ENCODE measurements around the gene OCIAD2.
"Not testable (repeated sequence)": the region's sequence is repeated elsewhere in the genome, so short reads cannot be mapped to it uniquely, and the experiment has no call there.

OCIAD2 gene

DNA sequence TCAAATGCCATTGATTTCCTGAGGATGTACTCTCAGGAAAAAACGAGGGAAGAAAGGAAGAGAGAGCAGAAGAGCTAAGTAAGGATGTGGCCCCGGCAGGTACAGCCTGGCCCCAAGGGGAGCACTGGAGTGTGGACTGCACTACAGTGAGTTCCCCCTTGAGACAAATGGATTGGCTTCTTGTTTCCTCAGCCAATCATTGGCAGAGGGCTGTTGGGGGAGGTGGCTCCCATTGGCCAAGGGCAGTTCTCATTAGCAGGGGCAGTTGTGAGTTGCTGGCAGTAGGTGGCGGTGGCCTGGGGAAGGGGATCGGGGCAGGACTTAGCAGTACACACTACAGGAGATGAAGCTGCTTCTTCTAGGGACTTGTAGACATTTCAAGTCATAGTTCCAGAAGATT is 24.1 kb upstream of the OCIAD2 start:
- Histone ChIP-seq H3K36me3 (ENCODE audit: control insufficient read depth in 2 of 2, insufficient read depth in 1 of 2, low read length in 2 of 2) (no peaks in the 10 kb centered on the region), H3K4me3 (ENCODE audit: low read depth, low read length) (no peak overlapping the region), H3K9me3 (ENCODE audit: control insufficient read depth, insufficient read depth, low read depth, low read length) (no peaks in the 10 kb centered on the region), H3K4me1 (ENCODE audit: control insufficient read depth, insufficient read depth, low read length) (no peaks in the 10 kb centered on the region), H3K27ac (ENCODE audit: extremely low read depth, low read depth, low read length) (no peak overlapping the region)
- no peak for TF ChIP-seq ZNF707 (tag by site-specific recombination; IDR thresholded peaks at IDR 0.05)
- TF ChIP-seq ZNF274 (IDR thresholded peaks at IDR 0.05; ENCODE audit: low read length) = no peak
- TF ChIP-seq ZNF274 (tag by site-specific recombination; IDR thresholded peaks at IDR 0.05; ENCODE audit: borderline replicate concordance) = no peak
- no peak for TF ChIP-seq ZNF560 (tag by site-specific recombination; IDR thresholded peaks at IDR 0.05; ENCODE audit: borderline replicate concordance)
- TF ChIP-seq ZNF785 (tag by site-specific recombination; IDR thresholded peaks at IDR 0.05) = no peak
- TF ChIP-seq ZNF184 (tag by site-specific recombination; IDR thresholded peaks at IDR 0.05) = no peak
- TF ChIP-seq ZFHX2 (tag by site-specific recombination; conservative IDR thresholded peaks at IDR 0.05) = no peak
- no peak for TF ChIP-seq ZNF670 (tag by site-specific recombination; IDR thresholded peaks at IDR 0.05; ENCODE audit: low read depth)
- TF ChIP-seq ZNF664 (tag by site-specific recombination; IDR thresholded peaks at IDR 0.05) = no peak
- TF ChIP-seq, protein P1, sequence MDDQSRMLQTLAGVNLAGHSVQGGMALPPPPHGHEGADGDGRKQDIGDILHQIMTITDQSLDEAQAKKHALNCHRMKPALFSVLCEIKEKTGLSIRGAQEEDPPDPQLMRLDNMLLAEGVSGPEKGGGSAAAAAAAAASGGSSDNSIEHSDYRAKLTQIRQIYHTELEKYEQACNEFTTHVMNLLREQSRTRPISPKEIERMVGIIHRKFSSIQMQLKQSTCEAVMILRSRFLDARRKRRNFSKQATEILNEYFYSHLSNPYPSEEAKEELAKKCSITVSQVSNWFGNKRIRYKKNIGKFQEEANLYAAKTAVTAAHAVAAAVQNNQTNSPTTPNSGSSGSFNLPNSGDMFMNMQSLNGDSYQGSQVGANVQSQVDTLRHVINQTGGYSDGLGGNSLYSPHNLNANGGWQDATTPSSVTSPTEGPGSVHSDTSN (CRISPR knock-in tag; IDR thresholded peaks at IDR 0.05) = no peak
- no peak for TF ChIP-seq SCRT1 (tag by site-specific recombination; IDR thresholded peaks at IDR 0.05; ENCODE audit: borderline replicate concordance)
- no peak for TF ChIP-seq ZNF174 (tag by site-specific recombination; IDR thresholded peaks at IDR 0.05)
- TF ChIP-seq ZNF24 (tag by site-specific recombination; IDR thresholded peaks at IDR 0.05) = no peak
- TF ChIP-seq MZF1 (tag by site-specific recombination; IDR thresholded peaks at IDR 0.05; ENCODE audit: borderline replicate concordance) = no peak
- no peak for TF ChIP-seq ZNF701 (tag by site-specific recombination; IDR thresholded peaks at IDR 0.05)
- TF ChIP-seq ZNF155 (tag by site-specific recombination; IDR thresholded peaks at IDR 0.05) = no peak
- no peak for TF ChIP-seq ZNF596 (tag by site-specific recombination; IDR thresholded peaks at IDR 0.05)
- no peak for TF ChIP-seq ZBTB21 (tag by site-specific recombination; IDR thresholded peaks at IDR 0.05)
- TF ChIP-seq ZNF214 (tag by site-specific recombination; IDR thresholded peaks at IDR 0.05; ENCODE audit: borderline replicate concordance) = no peak
- CTCF ChIA-PET = interaction anchor here (4.9 kb wide), 1 partner anchor 13 kb away, joined by 25 read pairs; no protein-coding TSS in a partner anchor
- POLR2A ChIA-PET = no interaction called here

DNA sequence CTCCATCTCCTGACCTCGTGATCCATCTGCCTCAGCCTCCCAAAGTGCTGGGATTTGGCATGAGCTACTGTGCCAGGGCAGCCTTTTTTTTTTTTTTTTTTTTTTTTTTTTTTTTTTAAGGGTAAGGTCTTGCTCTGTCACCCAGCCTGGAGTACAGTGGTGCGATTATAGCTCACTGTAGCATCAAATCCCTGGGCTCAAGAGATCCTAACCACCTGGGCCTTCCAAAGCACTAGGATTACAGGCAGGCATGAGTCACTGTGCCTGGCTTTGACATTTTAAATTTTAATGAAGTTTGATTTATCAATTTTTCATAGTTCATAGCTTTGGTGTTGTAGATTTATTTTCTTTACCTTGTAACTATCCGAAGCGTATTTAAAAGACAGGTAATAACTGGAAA is 17.8 kb upstream of the OCIAD2 start:
- CTCF ChIA-PET = interaction anchor here (0.6 to 0.9 kb wide), 2 partner anchors 332 to 342 kb away, joined by 3 read pairs; no protein-coding TSS in a partner anchor
- Histone ChIP-seq H3K27ac (ENCODE audit: extremely low read depth, low read depth, low read length) (no peak overlapping the region), H3K4me1 (ENCODE audit: control insufficient read depth, insufficient read depth, low read length) (no peaks in the 10 kb centered on the region), H3K4me3 (ENCODE audit: low read depth, low read length) (no peak overlapping the region), H3K9me3 (ENCODE audit: control insufficient read depth, insufficient read depth, low read depth, low read length) (no peaks in the 10 kb centered on the region), H3K36me3 (ENCODE audit: control insufficient read depth in 2 of 2, insufficient read depth in 1 of 2, low read length in 2 of 2) (no peaks in the 10 kb centered on the region)
- POLR2A ChIA-PET = interaction anchor here (0.6 kb wide), 1 partner anchor 289 kb away, joined by 3 read pairs; no protein-coding TSS in a partner anchor
- TF ChIP-seq IKZF3 (tag by site-specific recombination; IDR thresholded peaks at IDR 0.05) = no peak
- TF ChIP-seq ZNF214 (tag by site-specific recombination; IDR thresholded peaks at IDR 0.05; ENCODE audit: borderline replicate concordance) = no peak
- TF ChIP-seq, protein P2, sequence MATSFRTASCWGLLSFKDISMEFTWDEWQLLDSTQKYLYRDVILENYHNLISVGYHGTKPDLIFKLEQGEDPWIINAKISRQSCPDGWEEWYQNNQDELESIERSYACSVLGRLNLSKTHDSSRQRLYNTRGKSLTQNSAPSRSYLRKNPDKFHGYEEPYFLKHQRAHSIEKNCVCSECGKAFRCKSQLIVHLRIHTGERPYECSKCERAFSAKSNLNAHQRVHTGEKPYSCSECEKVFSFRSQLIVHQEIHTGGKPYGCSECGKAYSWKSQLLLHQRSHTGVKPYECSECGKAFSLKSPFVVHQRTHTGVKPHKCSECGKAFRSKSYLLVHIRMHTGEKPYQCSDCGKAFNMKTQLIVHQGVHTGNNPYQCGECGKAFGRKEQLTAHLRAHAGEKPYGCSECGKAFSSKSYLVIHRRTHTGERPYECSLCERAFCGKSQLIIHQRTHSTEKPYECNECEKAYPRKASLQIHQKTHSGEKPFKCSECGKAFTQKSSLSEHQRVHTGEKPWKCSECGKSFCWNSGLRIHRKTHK (tag by site-specific recombination; IDR thresholded peaks at IDR 0.05) = no peak
- TF ChIP-seq, protein P3, sequence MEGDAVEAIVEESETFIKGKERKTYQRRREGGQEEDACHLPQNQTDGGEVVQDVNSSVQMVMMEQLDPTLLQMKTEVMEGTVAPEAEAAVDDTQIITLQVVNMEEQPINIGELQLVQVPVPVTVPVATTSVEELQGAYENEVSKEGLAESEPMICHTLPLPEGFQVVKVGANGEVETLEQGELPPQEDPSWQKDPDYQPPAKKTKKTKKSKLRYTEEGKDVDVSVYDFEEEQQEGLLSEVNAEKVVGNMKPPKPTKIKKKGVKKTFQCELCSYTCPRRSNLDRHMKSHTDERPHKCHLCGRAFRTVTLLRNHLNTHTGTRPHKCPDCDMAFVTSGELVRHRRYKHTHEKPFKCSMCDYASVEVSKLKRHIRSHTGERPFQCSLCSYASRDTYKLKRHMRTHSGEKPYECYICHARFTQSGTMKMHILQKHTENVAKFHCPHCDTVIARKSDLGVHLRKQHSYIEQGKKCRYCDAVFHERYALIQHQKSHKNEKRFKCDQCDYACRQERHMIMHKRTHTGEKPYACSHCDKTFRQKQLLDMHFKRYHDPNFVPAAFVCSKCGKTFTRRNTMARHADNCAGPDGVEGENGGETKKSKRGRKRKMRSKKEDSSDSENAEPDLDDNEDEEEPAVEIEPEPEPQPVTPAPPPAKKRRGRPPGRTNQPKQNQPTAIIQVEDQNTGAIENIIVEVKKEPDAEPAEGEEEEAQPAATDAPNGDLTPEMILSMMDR (tag by site-specific recombination; IDR thresholded peaks at IDR 0.05) = no peak
- no peak for TF ChIP-seq ZEB2 (tag by site-specific recombination; IDR thresholded peaks at IDR 0.05)
- no peak for TF ChIP-seq KLF1 (tag by site-specific recombination; IDR thresholded peaks at IDR 0.05)

DNA sequence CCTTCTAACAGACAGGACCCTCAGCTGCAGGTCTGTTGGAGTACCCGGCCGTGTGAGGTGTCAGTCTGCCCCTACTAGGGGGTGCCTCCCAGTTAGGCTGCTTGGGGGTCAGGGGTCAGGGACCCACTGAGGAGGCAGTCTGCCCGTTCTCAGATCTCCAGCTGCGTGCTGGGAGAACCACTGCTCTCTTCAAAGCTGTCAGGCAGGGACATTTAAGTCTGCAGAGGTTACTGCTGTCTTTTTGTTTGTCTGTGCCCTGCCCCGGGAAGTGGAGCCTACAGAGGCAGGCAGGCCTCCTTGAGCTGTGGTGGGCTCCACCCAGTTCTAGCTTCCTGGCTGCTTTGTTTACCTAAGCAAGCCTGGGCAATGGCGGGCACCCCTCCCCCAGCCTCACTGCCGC is 16.5 kb upstream of the OCIAD2 start:
- CTCF ChIA-PET; POLR2A ChIA-PET; H3K9me3 ChIP-seq (ENCODE audit: control insufficient read depth, insufficient read depth, low read depth, low read length); H3K4me1 ChIP-seq (ENCODE audit: control insufficient read depth, insufficient read depth, low read length); H3K4me3 ChIP-seq (ENCODE audit: low read depth, low read length); H3K27ac ChIP-seq (ENCODE audit: extremely low read depth, low read depth, low read length); H3K36me3 ChIP-seq (ENCODE audit: control insufficient read depth in 2 of 2, insufficient read depth in 1 of 2, low read length in 2 of 2): not testable (repeated sequence)
